Keratinocyte (primary cell): ENCODE measurements around the gene ZEB2. TPM values are rescaled to one million over a fixed set of nuclear protein-coding genes. Genes with fewer than 3 reads are reported as not detected.

ENCODE experiments used
- DNase-seq: peaks from one replicate; pipeline ENCODE4 v3.0.0-alpha.2; 2011; ENCODE audit warnings: low read depth, missing footprints, low spot score
- FAIRE-seq: peaks from 2 replicates; lab custom pipeline; 2011; peaks lifted over from hg19 to GRCh38; lab: Jason Lieb, UNC
- H2AFZ ChIP-seq: 2 replicates; pipeline ENCODE4 v1.6.0; 2012; ENCODE audit warnings: low read length, control low read depth, inconsistent platforms; ENCODE audit not compliant: control insufficient read depth
- H3K27ac ChIP-seq: 2 replicates; pipeline ENCODE4 v1.5.1; 2011; ENCODE audit warnings: low read length; ENCODE audit not compliant: control insufficient read depth, insufficient read depth
- H3K27me3 ChIP-seq: 3 replicates; pipeline ENCODE4 v1.6.0; 2011; ENCODE audit warnings: low read length; ENCODE audit not compliant: control insufficient read depth, insufficient read depth; ENCODE audit errors: extremely low read depth
- H3K36me3 ChIP-seq, 2 experiments: 2 replicates in 1 of 2; 3 replicates in 1 of 2; pipeline ENCODE4 v1.5.1; 2011; ENCODE audit warnings: low read length in 2 of 2, mild to moderate bottlenecking in 1 of 2; ENCODE audit not compliant: control insufficient read depth in 2 of 2, insufficient read depth in 2 of 2; ENCODE audit errors: extremely low read depth in 1 of 2
- H3K4me1 ChIP-seq: 3 replicates; pipeline ENCODE4 v1.5.1; 2011; ENCODE audit warnings: low read length; ENCODE audit not compliant: control insufficient read depth, insufficient read depth; ENCODE audit errors: extremely low read depth
- H3K4me2 ChIP-seq: 3 replicates; pipeline ENCODE4 v1.6.0; 2011; ENCODE audit warnings: low read depth, low read length; ENCODE audit not compliant: control insufficient read depth, insufficient read depth; ENCODE audit errors: extremely low read depth
- H3K4me3 ChIP-seq, 3 experiments: fragments of 200-600 bp in 1 of 3; sonication (generic) in 1 of 3; 2 replicates in 2 of 3; 3 replicates in 1 of 3; pipeline ENCODE4 v1.5.1; 2011 to 2016; ENCODE audit warnings: low read length in 3 of 3, mild to moderate bottlenecking in 3 of 3, control low read depth in 2 of 3, inconsistent platforms in 1 of 3, low read depth in 1 of 3, mixed read lengths in 1 of 3, mixed run types in 1 of 3, moderate library complexity in 1 of 3; ENCODE audit not compliant: control insufficient read depth in 2 of 3, insufficient read depth in 2 of 3; ENCODE audit errors: extremely low read depth in 1 of 3
- H3K79me2 ChIP-seq: 2 replicates; pipeline ENCODE4 v1.6.0; 2012; ENCODE audit warnings: low read length; ENCODE audit not compliant: control insufficient read depth, insufficient read depth
- H3K9ac ChIP-seq: 3 replicates; pipeline ENCODE4 v1.6.0; 2011; ENCODE audit warnings: low read length; ENCODE audit not compliant: control insufficient read depth, insufficient read depth; ENCODE audit errors: extremely low read depth
- H3K9me1 ChIP-seq: 3 replicates; pipeline ENCODE4 v1.6.0; 2011; ENCODE audit warnings: low read length; ENCODE audit not compliant: control insufficient read depth, insufficient read depth; ENCODE audit errors: extremely low read depth
- H3K9me3 ChIP-seq: 2 replicates; pipeline ENCODE4 v1.5.1; 2012; ENCODE audit warnings: low read depth, low read length; ENCODE audit not compliant: control insufficient read depth
- H4K20me1 ChIP-seq: 3 replicates; pipeline ENCODE4 v1.6.0; 2011; ENCODE audit warnings: low read length; ENCODE audit not compliant: control insufficient read depth, insufficient read depth; ENCODE audit errors: extremely low read depth
- EZH2 ChIP-seq: IDR thresholded peaks from one replicate; pipeline ENCODE4 v1.6.1; 2012; ENCODE audit warnings: inconsistent platforms, mild to moderate bottlenecking, low read length, moderate library complexity
- dilution Hi-C: fragments of 300-500 bp; cut with MboI; formaldehyde crosslinking; loops from one replicate; pipeline ENCODE4 v1.7.0; 2020; ENCODE audit warnings: low sequenced_read_pairs; ENCODE audit not compliant: extremely low pct_ligation_motif_present
- polyA plus RNA-seq, 5 experiments: library from polyadenylated mRNA; depleted of rRNA in 3 of 5; stranded (reverse) in 3 of 5; stranded (forward) in 1 of 5; unstranded in 1 of 5; fragments of >200 nt; gene quantifications; 1 replicate in 1 of 5; 2 replicates in 3 of 5; 3 replicates in 1 of 5; pipeline versions ENCODE4 v1.2.1 to v1.2.3, GENCODE V29; 2011 to 2012; ENCODE audit warnings: missing spikeins in 2 of 5, low read depth in 1 of 5, low replicate concordance in 1 of 5
- TF ChIP-seq, protein P1 (sequence below), 3 experiments: IDR thresholded peaks in 1 of 3; conservative IDR thresholded peaks in 1 of 3; optimal IDR thresholded peaks in 1 of 3; 2 replicates in 2 of 3; 3 replicates in 1 of 3; pipeline versions ENCODE3 to v1.5.1; 2011; ENCODE audit warnings: low read length in 3 of 3, mild to moderate bottlenecking in 3 of 3, moderate library complexity in 2 of 3, control low read depth in 1 of 3, inconsistent platforms in 1 of 3; ENCODE audit not compliant: insufficient read depth in 2 of 3; ENCODE audit errors: extremely low read depth in 1 of 3

The ZEB2 gene
- polyA plus RNA-seq, 1 donor (not counting 4 experiments of a cell fraction or from before 2014, with no cell fraction given) = 0.12 TPM

DNA sequence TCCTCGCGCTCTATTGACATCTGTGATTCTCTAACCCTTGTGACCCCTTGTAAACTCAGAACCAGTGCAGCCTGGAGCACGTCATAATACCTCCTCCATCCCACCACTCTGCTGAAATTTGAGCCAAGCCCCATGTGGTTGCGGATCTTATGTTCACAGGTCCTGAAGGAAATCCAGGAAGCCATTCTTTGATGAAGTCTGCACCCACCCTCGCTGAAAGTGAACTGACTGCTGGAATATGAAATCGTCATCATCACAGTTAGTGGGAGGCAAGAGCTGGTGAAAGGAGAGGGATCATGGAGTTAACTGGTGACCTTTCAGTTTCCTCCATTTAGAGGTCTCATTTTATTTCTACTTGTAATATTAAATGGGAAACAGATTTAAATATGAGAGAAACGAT, 21.6 kb downstream of the ZEB2 start:
- H3K79me2 ChIP-seq = no peaks in the 10 kb centered on the region
- TF ChIP-seq EZH2 = no peak
- TF ChIP-seq, protein P1, sequence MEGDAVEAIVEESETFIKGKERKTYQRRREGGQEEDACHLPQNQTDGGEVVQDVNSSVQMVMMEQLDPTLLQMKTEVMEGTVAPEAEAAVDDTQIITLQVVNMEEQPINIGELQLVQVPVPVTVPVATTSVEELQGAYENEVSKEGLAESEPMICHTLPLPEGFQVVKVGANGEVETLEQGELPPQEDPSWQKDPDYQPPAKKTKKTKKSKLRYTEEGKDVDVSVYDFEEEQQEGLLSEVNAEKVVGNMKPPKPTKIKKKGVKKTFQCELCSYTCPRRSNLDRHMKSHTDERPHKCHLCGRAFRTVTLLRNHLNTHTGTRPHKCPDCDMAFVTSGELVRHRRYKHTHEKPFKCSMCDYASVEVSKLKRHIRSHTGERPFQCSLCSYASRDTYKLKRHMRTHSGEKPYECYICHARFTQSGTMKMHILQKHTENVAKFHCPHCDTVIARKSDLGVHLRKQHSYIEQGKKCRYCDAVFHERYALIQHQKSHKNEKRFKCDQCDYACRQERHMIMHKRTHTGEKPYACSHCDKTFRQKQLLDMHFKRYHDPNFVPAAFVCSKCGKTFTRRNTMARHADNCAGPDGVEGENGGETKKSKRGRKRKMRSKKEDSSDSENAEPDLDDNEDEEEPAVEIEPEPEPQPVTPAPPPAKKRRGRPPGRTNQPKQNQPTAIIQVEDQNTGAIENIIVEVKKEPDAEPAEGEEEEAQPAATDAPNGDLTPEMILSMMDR (optimal IDR thresholded peaks at IDR 0.05 in 1 of 3, IDR thresholded peaks at IDR 0.05 in 1 of 3, conservative IDR thresholded peaks at IDR 0.05 in 1 of 3; ENCODE audit: extremely low read depth in 1 of 3, insufficient read depth in 2 of 3, low read length in 3 of 3) = no peak
- no peaks in the 10 kb centered on the region for H3K9me3 ChIP-seq
- H3K4me2 ChIP-seq = no peak overlapping the region
- dilution Hi-C loops = no loop called here
- H3K36me3 ChIP-seq = no peaks in the 10 kb centered on the region
- DNase-seq = no peak
- no peaks in the 10 kb centered on the region for H4K20me1 ChIP-seq
- no peaks in the 10 kb centered on the region for H3K4me1 ChIP-seq
- H3K9ac ChIP-seq = no peak overlapping the region
- H3K4me3 ChIP-seq = no peak overlapping the region
- peaks cover 1% of the 10 kb centered on the region for H3K27me3 ChIP-seq
- FAIRE-seq = no peak
- no peaks in the 10 kb centered on the region for H3K9me1 ChIP-seq
- H2AFZ ChIP-seq = no peak overlapping the region
- H3K27ac ChIP-seq = no peak overlapping the region

DNA sequence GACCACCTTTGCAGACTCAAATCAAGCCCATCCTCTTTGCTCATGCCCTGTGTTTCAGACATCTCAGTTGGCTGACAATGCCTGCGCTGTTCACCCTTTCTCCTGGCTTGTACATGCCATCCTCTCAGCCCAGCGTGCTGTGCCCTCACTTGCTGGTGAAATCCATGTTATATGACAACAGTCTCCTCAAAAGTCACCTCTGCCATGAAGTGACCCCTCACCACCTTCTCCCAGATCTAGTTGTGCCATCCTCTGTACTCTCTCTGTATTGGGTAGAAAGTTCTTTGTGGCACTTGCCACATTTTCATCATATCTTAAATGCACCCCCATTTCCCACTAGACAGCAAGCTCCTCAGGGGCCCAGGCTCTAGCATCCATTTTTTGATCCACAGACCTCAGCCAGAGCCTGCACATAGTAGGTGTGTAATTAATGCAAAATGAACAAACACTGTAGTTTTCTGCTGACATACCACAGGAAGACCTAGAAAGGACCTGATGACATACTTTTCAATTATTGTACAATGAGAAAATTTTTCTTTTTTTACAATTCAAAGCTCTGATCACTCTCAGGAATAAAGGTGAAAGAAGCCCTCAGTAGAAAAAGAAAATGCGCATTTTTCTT, 22.8 kb downstream of the ZEB2 start:
- no peak for DNase-seq
- no peaks in the 10 kb centered on the region for H3K27me3 ChIP-seq
- no peak overlapping the region for H3K4me3 ChIP-seq
- no peak overlapping the region for H2AFZ ChIP-seq
- no peaks in the 10 kb centered on the region for H3K79me2 ChIP-seq
- no peak overlapping the region for H3K4me2 ChIP-seq
- H3K4me1 ChIP-seq = no peaks in the 10 kb centered on the region
- no peak overlapping the region for H3K27ac ChIP-seq
- no peaks in the 10 kb centered on the region for H4K20me1 ChIP-seq
- TF ChIP-seq, protein P1 (optimal IDR thresholded peaks at IDR 0.05 in 1 of 3, IDR thresholded peaks at IDR 0.05 in 1 of 3, conservative IDR thresholded peaks at IDR 0.05 in 1 of 3; ENCODE audit: extremely low read depth in 1 of 3, insufficient read depth in 2 of 3, low read length in 3 of 3) = no peak
- TF ChIP-seq EZH2 = no peak
- H3K9ac ChIP-seq = no peak overlapping the region
- H3K36me3 ChIP-seq = no peaks in the 10 kb centered on the region
- FAIRE-seq = no peak
- no peaks in the 10 kb centered on the region for H3K9me3 ChIP-seq
- dilution Hi-C loops = no loop called here
- no peaks in the 10 kb centered on the region for H3K9me1 ChIP-seq
